Stimulated activated CD4-positive, alpha-beta T cell treated with anti-CD3 and anti-CD28 coated beads, TNF-alpha, amount 100 ng/mL, for 4 hours (primary cell): ENCODE measurements around the gene HYDIN.
"Not testable (repeated sequence)": the region's sequence is repeated elsewhere in the genome, so short reads cannot be mapped to it uniquely, and the experiment has no call there.

ENCODE experiments used
- DNase-seq, 3 experiments: peaks; one replicate each; pipeline ENCODE4 v3.0.0-alpha.2; 2020; ENCODE audit warnings: low read depth in 3 of 3

The HYDIN gene

GRCh38 chr16:70999735-71000134 lies 230.8 kb downstream of the HYDIN start:
- DNase-seq = not testable (repeated sequence)

GRCh38 chr16:70995799-70996198 lies 234.7 kb downstream of the HYDIN start:
- DNase-seq = not testable (repeated sequence)

- DNase-seq = not testable (repeated sequence)
Observed at GRCh38 chr16:70992511-70992910, 238.0 kb downstream of the HYDIN start.

GRCh38 chr16:70987019-70987715 lies 243.4 kb downstream of the HYDIN start:
- DNase-seq = not testable (repeated sequence)

GRCh38 chr16:70984675-70985074 lies 245.8 kb downstream of the HYDIN start:
- DNase-seq = not testable (repeated sequence)

- not testable (repeated sequence) for DNase-seq
Observed at GRCh38 chr16:70968332-70968731, 262.2 kb downstream of the HYDIN start.

- DNase-seq = not testable (repeated sequence)
Observed at GRCh38 chr16:70960169-70960568, 270.4 kb downstream of the HYDIN start.

GRCh38 chr16:70954922-70955321 lies 275.6 kb downstream of the HYDIN start:
- DNase-seq = not testable (repeated sequence)

- DNase-seq = not testable (repeated sequence)
Observed at GRCh38 chr16:70953824-70954223, 276.7 kb downstream of the HYDIN start.

- not testable (repeated sequence) for DNase-seq
Observed at GRCh38 chr16:70943551-70943950, 287.0 kb downstream of the HYDIN start.

GRCh38 chr16:70939690-70940359 lies 290.7 kb downstream of the HYDIN start:
- DNase-seq = not testable (repeated sequence)

- DNase-seq = not testable (repeated sequence)
Observed at GRCh38 chr16:70936781-70937525, 293.6 kb downstream of the HYDIN start.

- not testable (repeated sequence) for DNase-seq
Observed at GRCh38 chr16:70935325-70935724, 295.2 kb downstream of the HYDIN start.

- DNase-seq = not testable (repeated sequence)
Observed at GRCh38 chr16:70933746-70934145, 296.8 kb downstream of the HYDIN start.

- not testable (repeated sequence) for DNase-seq
Observed at GRCh38 chr16:70930757-70931156, 299.8 kb downstream of the HYDIN start.

- not testable (repeated sequence) for DNase-seq
Observed at GRCh38 chr16:70922164-70922563, 308.4 kb downstream of the HYDIN start.

GRCh38 chr16:70920661-70921060 lies 309.9 kb downstream of the HYDIN start:
- not testable (repeated sequence) for DNase-seq

GRCh38 chr16:70888208-70888607 lies 342.3 kb downstream of the HYDIN start:
- DNase-seq = not testable (repeated sequence)

GRCh38 chr16:70884652-70885051 lies 345.9 kb downstream of the HYDIN start:
- not testable (repeated sequence) for DNase-seq

- DNase-seq = not testable (repeated sequence)
Observed at GRCh38 chr16:70882311-70882710, 348.2 kb downstream of the HYDIN start.

- not testable (repeated sequence) for DNase-seq
Observed at GRCh38 chr16:70877895-70878294, 352.6 kb downstream of the HYDIN start.

GRCh38 chr16:70876442-70876841 lies 354.1 kb downstream of the HYDIN start:
- DNase-seq = not testable (repeated sequence)
